Endothelial cell of umbilical vein (primary cell): ENCODE measurements around the gene KIFC3. TPM values are rescaled to one million over a fixed set of nuclear protein-coding genes. Genes with fewer than 3 reads are reported as not detected.

ENCODE experiments used
- BruUV-seq: library from RNA; stranded (reverse); fragments of 400-500 nt; replicated peaks from 2 replicates; lab custom pipeline; 2021; lab: Mats Ljungman, UMichigan
- CTCF ChIA-PET: fragments of 300-600, 350-600 bp; sonication (Branson Sonifier 250); formaldehyde crosslinking; loops from one replicate; lab custom pipeline; 2021; ENCODE audit warnings: antibody characterized with exemption, inconsistent platforms; lab: Charles Lee
- POLR2A ChIA-PET: fragments of 300-600, 350-600 bp; sonication (Branson Sonifier 250); formaldehyde crosslinking; loops from one replicate; lab custom pipeline; 2021; ENCODE audit warnings: antibody characterized with exemption, inconsistent platforms; lab: Charles Lee
- DNase-seq: peaks from one replicate; pipeline ENCODE4 v3.0.0-alpha.2; 2011; ENCODE audit warnings: low read depth, low spot score
- FAIRE-seq: peaks from 2 replicates; lab custom pipeline; 2011; peaks lifted over from hg19 to GRCh38; lab: Jason Lieb, UNC
- H2AFZ ChIP-seq: 2 replicates; pipeline ENCODE4 v1.6.0; 2012; ENCODE audit warnings: low read depth, low read length, control low read depth, inconsistent platforms
- H3K27ac ChIP-seq: 2 replicates; pipeline ENCODE4 v1.5.1; 2011; ENCODE audit warnings: low read depth, mild to moderate bottlenecking, control low read depth, low read length, moderate library complexity; ENCODE audit not compliant: insufficient read depth
- H3K27me3 ChIP-seq, 2 experiments: 2 replicates each; pipeline versions ENCODE4 v1.6.0 to v1.6.1; 2011; ENCODE audit warnings: low read length in 2 of 2, mixed read lengths in 1 of 2; ENCODE audit not compliant: control insufficient read depth in 2 of 2, insufficient read depth in 2 of 2
- H3K36me3 ChIP-seq, 2 experiments: 2 replicates in 1 of 2; 3 replicates in 1 of 2; pipeline ENCODE4 v1.5.1; 2011; ENCODE audit warnings: low read length in 2 of 2, mild to moderate bottlenecking in 1 of 2, moderate library complexity in 1 of 2; ENCODE audit not compliant: control insufficient read depth in 2 of 2, insufficient read depth in 2 of 2; ENCODE audit errors: extremely low read depth in 1 of 2
- H3K4me1 ChIP-seq: 3 replicates; pipeline ENCODE4 v1.5.1; 2011; ENCODE audit warnings: mild to moderate bottlenecking, low read length; ENCODE audit not compliant: control insufficient read depth, insufficient read depth; ENCODE audit errors: extremely low read depth
- H3K4me2 ChIP-seq: 2 replicates; pipeline ENCODE4 v1.6.1; 2011; ENCODE audit warnings: low read length, control low read depth, mixed read lengths; ENCODE audit not compliant: insufficient read depth
- H3K4me3 ChIP-seq, 3 experiments: fragments of 200-600 bp in 1 of 3; sonication (generic), shearing (Covaris generic) in 1 of 3; replicated peaks in 1 of 3; 2 replicates each; pipeline ENCODE4 v1.5.1; 2011 to 2016; ENCODE audit warnings: control low read depth in 3 of 3, low read length in 3 of 3, mild to moderate bottlenecking in 2 of 3, inconsistent platforms in 1 of 3, low read depth in 1 of 3, moderate library complexity in 1 of 3; ENCODE audit not compliant: insufficient read depth in 1 of 3
- H3K79me2 ChIP-seq: 2 replicates; pipeline ENCODE4 v1.6.0; 2012; ENCODE audit warnings: low read length, inconsistent platforms; ENCODE audit not compliant: control insufficient read depth, insufficient read depth
- H3K9ac ChIP-seq: replicated peaks from 2 replicates; pipeline ENCODE3; 2011; ENCODE audit warnings: low read length, control low read depth; ENCODE audit not compliant: insufficient read depth; ENCODE audit errors: extremely low read depth
- H3K9me1 ChIP-seq: replicated peaks from 3 replicates; pipeline ENCODE4 v1.6.0; 2011; ENCODE audit warnings: mild to moderate bottlenecking, low read length; ENCODE audit not compliant: control insufficient read depth, insufficient read depth; ENCODE audit errors: extremely low read depth
- H3K9me3 ChIP-seq: replicated peaks from 2 replicates; pipeline ENCODE4 v1.5.1; 2012; ENCODE audit warnings: low read length, inconsistent platforms; ENCODE audit not compliant: control insufficient read depth, insufficient read depth
- H4K20me1 ChIP-seq: replicated peaks from 2 replicates; pipeline ENCODE3; 2011; ENCODE audit warnings: mild to moderate bottlenecking, low read length; ENCODE audit not compliant: control insufficient read depth, insufficient read depth; ENCODE audit errors: extremely low read depth
- CTCF ChIP-seq, 2 donors: IDR thresholded peaks; 1 replicate in 1 of 2; 2 replicates in 1 of 2; pipeline ENCODE4 v1.5.1; 2011; ENCODE audit warnings: low read length in 2 of 2, mild to moderate bottlenecking in 2 of 2, moderate library complexity in 2 of 2, control low read depth in 1 of 2, inconsistent platforms in 1 of 2, low read depth in 1 of 2; ENCODE audit not compliant: insufficient read depth in 1 of 2; ENCODE audit errors: extremely low read depth in 1 of 2
- EZH2 ChIP-seq: IDR thresholded peaks from 2 replicates; pipeline ENCODE4 v1.6.1; 2012; ENCODE audit warnings: borderline replicate concordance, low read depth, mild to moderate bottlenecking, moderate library complexity, low read length, inconsistent platforms; ENCODE audit not compliant: severe bottlenecking
- FOS ChIP-seq: IDR thresholded peaks from 2 replicates; pipeline ENCODE4 v1.6.1; 2011; ENCODE audit warnings: mild to moderate bottlenecking, low read length, moderate library complexity, borderline replicate concordance; ENCODE audit not compliant: insufficient read depth
- GATA2 ChIP-seq: IDR thresholded peaks from 2 replicates; pipeline ENCODE4 v1.7.0; 2011; ENCODE audit warnings: low read depth, mild to moderate bottlenecking, moderate library complexity, mixed read lengths, low read length; ENCODE audit not compliant: insufficient read length, insufficient read depth
- JUN ChIP-seq: IDR thresholded peaks from 2 replicates; pipeline ENCODE4 v1.6.1; 2011; ENCODE audit warnings: borderline replicate concordance, low read depth; ENCODE audit not compliant: insufficient read length, insufficient read depth
- MAX ChIP-seq: IDR thresholded peaks from 2 replicates; pipeline ENCODE4 v1.6.1; 2011; ENCODE audit not compliant: insufficient read depth, insufficient read length
- MYC ChIP-seq: IDR thresholded peaks from one replicate; pipeline ENCODE4 v1.6.1; 2011; ENCODE audit warnings: mild to moderate bottlenecking, low read depth, low read length
- POLR2A ChIP-seq: IDR thresholded peaks from 2 replicates; pipeline ENCODE4 v1.6.1; 2012; ENCODE audit warnings: low read depth, mild to moderate bottlenecking, control low read depth, low read length
- POLR2AphosphoS5 ChIP-seq: IDR thresholded peaks from 2 replicates; pipeline ENCODE4 v1.6.1; 2012; ENCODE audit warnings: low read depth, mild to moderate bottlenecking, control low read depth, low read length, moderate library complexity; ENCODE audit not compliant: insufficient read depth
- dilution Hi-C: fragments of 300-500 bp; cut with MboI; formaldehyde crosslinking; loops from one replicate; pipeline ENCODE4 v1.15.0; 2019; ENCODE audit warnings: low sequenced_read_pairs; ENCODE audit not compliant: extremely low pct_ligation_motif_present
- intact Hi-C: fragments of 100-400 bp; cut with micrococcal nuclease; formaldehyde crosslinking; loops from one replicate; pipeline ENCODE4 v1.10.0; 2022
- polyA plus RNA-seq, 4 experiments: library from polyadenylated mRNA; depleted of rRNA in 3 of 4; stranded (reverse) in 3 of 4; unstranded in 1 of 4; fragments of >200 nt; gene quantifications; 2 replicates each; pipeline versions ENCODE4 v1.2.1 to v1.2.3, GENCODE V29; 2011 to 2012; ENCODE audit warnings: missing spikeins in 1 of 4
- total RNA-seq: library from RNA; stranded (reverse); gene quantifications from 2 replicates; pipeline ENCODE4 v1.2.3, GENCODE V29; 2021

Gene KIFC3
- total and polyA plus RNA-seq, 2 donors (not counting 3 experiments of a cell fraction or from before 2014, with no cell fraction given) = 36.3 to 62.2 TPM

DNA sequence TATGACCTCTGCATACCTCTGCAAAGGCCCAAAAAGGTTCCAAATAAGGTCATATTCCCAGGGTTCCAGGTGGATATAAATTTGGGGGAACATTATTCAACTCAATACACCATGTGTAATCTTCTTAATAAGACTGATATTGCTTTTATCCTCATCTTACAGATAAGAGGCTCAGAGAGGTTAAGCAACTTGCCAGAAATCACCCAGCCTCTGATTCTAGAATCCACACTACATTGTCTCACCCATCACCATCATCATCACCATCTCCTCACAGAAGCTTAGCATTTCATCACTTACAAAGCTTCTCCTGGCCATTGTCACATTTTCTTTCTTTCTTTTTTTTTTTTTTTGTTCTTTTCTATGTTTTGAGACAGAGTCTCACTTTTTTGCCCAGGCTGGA, 15.4 kb upstream of the KIFC3 start:
- TF ChIP-seq GATA2 (no peak), MAX (no peak), MYC (no peak), FOS (no peak), JUN (no peak), POLR2AphosphoS5 (no peak), CTCF (IDR thresholded peaks at IDR 0.05; ENCODE audit: extremely low read depth in 1 of 2, insufficient read depth in 1 of 2, low read depth in 1 of 2, low read length in 2 of 2) (no peak), POLR2A (no peak), EZH2 (no peak)
- no peak for DNase-seq
- Histone ChIP-seq H3K27ac (no peak overlapping the region), H3K27me3 (peaks cover 1 to 2% of the 10 kb centered on the region in 2 experiments), H4K20me1 (no peaks in the 10 kb centered on the region), H3K9me1 (no peaks in the 10 kb centered on the region), H3K79me2 (no peaks in the 10 kb centered on the region), H3K4me3 (no peak overlapping the region), H3K4me1 (peaks cover 5% of the 10 kb centered on the region), H3K9me3 (no peaks in the 10 kb centered on the region), H3K9ac (no peak overlapping the region), H2AFZ (no peak overlapping the region), H3K4me2 (no peak overlapping the region), H3K36me3 (no peaks in the 10 kb centered on the region)
- no TSS peak for BruUV-seq
- dilution Hi-C loops = no loop called here
- intact Hi-C loops = no loop called here
- ChIA-PET CTCF (interaction anchor here (1.4 to 3.8 kb wide), 3 partner anchors 16 to 81 kb away, joined by 3 to 15 read pairs (median 4); partner anchors contain the start of gene KIFC3), POLR2A (interaction anchor here (0.5 kb wide), 1 partner anchor 220 kb away, joined by 3 read pairs; no protein-coding TSS in a partner anchor)
- FAIRE-seq = no peak
